Endodermal cell (in vitro differentiated cells): ENCODE results near the gene VPS50. TPM values are rescaled to one million over a fixed set of nuclear protein-coding genes. Genes with fewer than 3 reads are reported as not detected.
A peak's percentile ranks its signal among the peaks of the same experiment; 100 is the strongest.

Source experiments
- DNase-seq: peaks from one replicate; pipeline ENCODE4 v3.0.0-alpha.2; 2017
- H3K27ac ChIP-seq: 2 replicates; pipeline ENCODE4 v1.5.1; 2013; ENCODE audit warnings: mild to moderate bottlenecking, low read depth, low read length, moderate library complexity
- H3K27me3 ChIP-seq: 2 replicates; pipeline ENCODE4 v1.6.1; 2013; ENCODE audit warnings: mild to moderate bottlenecking, low read length, moderate library complexity; ENCODE audit not compliant: insufficient read depth, control insufficient read depth, poor library complexity, severe bottlenecking
- H3K36me3 ChIP-seq: 2 replicates; pipeline ENCODE4 v1.7.0; 2013; ENCODE audit warnings: mild to moderate bottlenecking, low read length, moderate library complexity; ENCODE audit not compliant: control insufficient read depth, insufficient read depth
- H3K4me1 ChIP-seq: one replicate; pipeline ENCODE4 v1.7.0; 2013; ENCODE audit warnings: low read length; ENCODE audit not compliant: control insufficient read depth, insufficient read depth
- H3K4me3 ChIP-seq: 2 replicates; pipeline ENCODE4 v1.5.1; 2013; ENCODE audit warnings: mild to moderate bottlenecking, low read length, moderate library complexity
- H3K9ac ChIP-seq: 2 replicates; pipeline ENCODE4 v1.6.1; 2013; ENCODE audit warnings: mild to moderate bottlenecking, low read length, moderate library complexity; ENCODE audit not compliant: poor library complexity, severe bottlenecking; ENCODE audit errors: extremely low read depth
- H3K9me3 ChIP-seq: 2 replicates; pipeline ENCODE4 v1.6.1; 2013; ENCODE audit warnings: mild to moderate bottlenecking, low read length, moderate library complexity; ENCODE audit not compliant: control insufficient read depth
- H3K27ac Mint-ChIP-seq: 2 replicates; pipeline ENCODE4 v1.8.0; 2020; ENCODE audit warnings: mixed read lengths
- H3K27me3 Mint-ChIP-seq: 2 replicates; pipeline ENCODE4 v1.8.0; 2021; ENCODE audit warnings: mild to moderate bottlenecking, mixed read lengths; ENCODE audit not compliant: insufficient read depth
- H3K36me3 Mint-ChIP-seq: 2 replicates; pipeline ENCODE4 v1.8.0; 2020; ENCODE audit warnings: low read depth, mixed read lengths
- H3K4me1 Mint-ChIP-seq: 2 replicates; pipeline ENCODE4 v1.8.0; 2020; ENCODE audit warnings: mixed read lengths
- H3K4me3 Mint-ChIP-seq: 2 replicates; pipeline ENCODE4 v1.8.0; 2020; ENCODE audit warnings: mild to moderate bottlenecking, moderate library complexity, mixed read lengths
- H3K9me3 Mint-ChIP-seq: 2 replicates; pipeline ENCODE4 v1.8.0; 2020; ENCODE audit warnings: mild to moderate bottlenecking, mixed read lengths
- WGBS, 2 experiments: methylation state at CpG; one replicate each; pipeline versions ENCODE4 v1.1.5 to v1.1.7; 2013; ENCODE audit warnings: missing lambda C conversion rate in 2 of 2, mixed read lengths in 1 of 2; ENCODE audit not compliant: insufficient coverage in 1 of 2, insufficient read length in 1 of 2; 5-methylcytosine and 5-hydroxymethylcytosine counted together
- total RNA-seq, 2 donors: library from RNA; stranded (reverse); fragmentation: NEBNext Ultra II Directional in 1 of 2; extraction: Animal tissue kit (Norgen Biotek cat#: 25700) in 1 of 2; gene quantifications; 2 replicates in 1 of 2; 3 replicates in 1 of 2; pipeline ENCODE4 v1.2.1, GENCODE V29; 2021
- TF ChIP-seq, protein P1 (sequence below): fragments of 200-600 bp; sonication (generic); conservative IDR thresholded peaks from 2 replicates; pipeline ENCODE4 v1.5.0; 2021; ENCODE audit warnings: antibody characterized with exemption, mild to moderate bottlenecking

The VPS50 gene
- total RNA-seq, 2 donors from 2014 or later = 13.3 to 14.9 TPM

DNA sequence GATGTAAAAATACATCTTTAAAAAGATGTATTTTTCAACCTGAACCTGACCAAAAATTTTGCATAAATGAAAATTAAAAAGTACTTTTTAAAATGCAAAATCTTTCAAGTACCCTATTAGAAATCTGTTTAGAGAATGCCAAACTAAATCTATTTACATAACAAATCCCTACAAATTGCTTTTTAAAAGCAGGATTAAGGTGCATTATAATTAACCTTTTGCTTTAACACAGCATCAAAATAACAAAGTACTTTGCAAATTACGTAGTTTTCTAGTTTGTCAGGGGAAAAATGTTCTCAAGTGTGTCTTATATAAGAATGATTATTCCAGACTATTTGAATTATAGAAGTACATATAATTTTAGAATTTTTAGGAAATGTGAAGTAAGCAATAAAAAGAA, 160.8 kb downstream of the VPS50 start:
- H3K4me3 Mint-ChIP-seq = no peak overlapping the region
- H3K36me3 Mint-ChIP-seq = no peaks in the 10 kb centered on the region
- TF ChIP-seq, protein P1, sequence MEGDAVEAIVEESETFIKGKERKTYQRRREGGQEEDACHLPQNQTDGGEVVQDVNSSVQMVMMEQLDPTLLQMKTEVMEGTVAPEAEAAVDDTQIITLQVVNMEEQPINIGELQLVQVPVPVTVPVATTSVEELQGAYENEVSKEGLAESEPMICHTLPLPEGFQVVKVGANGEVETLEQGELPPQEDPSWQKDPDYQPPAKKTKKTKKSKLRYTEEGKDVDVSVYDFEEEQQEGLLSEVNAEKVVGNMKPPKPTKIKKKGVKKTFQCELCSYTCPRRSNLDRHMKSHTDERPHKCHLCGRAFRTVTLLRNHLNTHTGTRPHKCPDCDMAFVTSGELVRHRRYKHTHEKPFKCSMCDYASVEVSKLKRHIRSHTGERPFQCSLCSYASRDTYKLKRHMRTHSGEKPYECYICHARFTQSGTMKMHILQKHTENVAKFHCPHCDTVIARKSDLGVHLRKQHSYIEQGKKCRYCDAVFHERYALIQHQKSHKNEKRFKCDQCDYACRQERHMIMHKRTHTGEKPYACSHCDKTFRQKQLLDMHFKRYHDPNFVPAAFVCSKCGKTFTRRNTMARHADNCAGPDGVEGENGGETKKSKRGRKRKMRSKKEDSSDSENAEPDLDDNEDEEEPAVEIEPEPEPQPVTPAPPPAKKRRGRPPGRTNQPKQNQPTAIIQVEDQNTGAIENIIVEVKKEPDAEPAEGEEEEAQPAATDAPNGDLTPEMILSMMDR = no peak
- Histone ChIP-seq H3K9me3 (peaks cover 4% of the 10 kb centered on the region), H3K4me3 (no peak overlapping the region), H3K27ac (no peak overlapping the region), H3K36me3 (no peaks in the 10 kb centered on the region), H3K4me1 (peaks cover 12% of the 10 kb centered on the region), H3K27me3 (no peaks in the 10 kb centered on the region), H3K9ac (no peak overlapping the region)
- no peak overlapping the region for H3K27ac Mint-ChIP-seq
- no CpG with 5 or more reads among the region's 1 CpG for WGBS, 2 experiments
- no peaks in the 10 kb centered on the region for H3K27me3 Mint-ChIP-seq
- DNase-seq = no peak
- H3K9me3 Mint-ChIP-seq = no peaks in the 10 kb centered on the region
- H3K4me1 Mint-ChIP-seq = peaks cover 29% of the 10 kb centered on the region

DNA sequence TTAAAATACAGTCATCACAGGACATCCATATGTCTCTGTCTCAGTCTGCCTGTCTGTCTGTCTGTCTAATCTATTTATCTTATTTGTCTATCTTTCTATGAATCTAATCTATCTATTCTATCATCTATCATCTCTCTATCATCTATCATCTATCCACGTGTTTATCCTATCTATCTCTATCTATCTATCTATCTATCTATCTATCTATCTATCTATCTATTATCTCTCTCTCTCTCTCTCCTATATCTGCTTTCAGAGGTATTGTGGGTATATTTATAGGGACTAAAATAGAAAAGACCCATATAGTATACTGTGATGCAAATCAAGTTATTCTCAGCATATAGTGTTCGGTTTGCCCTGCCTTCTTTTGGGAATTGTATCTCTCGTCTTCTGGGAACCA, 167.5 kb downstream of the VPS50 start:
- H3K4me1 Mint-ChIP-seq = peaks cover 41% of the 10 kb centered on the region
- H3K9ac ChIP-seq = no peak overlapping the region
- no peak overlapping the region for H3K4me3 Mint-ChIP-seq
- 88 to 100% methylated on average over 2 to 3 of the region's 3 CpGs for WGBS, 2 experiments
- H3K27me3 ChIP-seq = no peaks in the 10 kb centered on the region
- peaks cover 8% of the 10 kb centered on the region for H3K4me1 ChIP-seq
- DNase-seq = no peak
- H3K4me3 ChIP-seq = peak overlapping the region; percentile 21
- H3K36me3 ChIP-seq = no peaks in the 10 kb centered on the region
- H3K9me3 ChIP-seq = no peaks in the 10 kb centered on the region
- H3K27ac ChIP-seq = no peak overlapping the region
- no peaks in the 10 kb centered on the region for H3K27me3 Mint-ChIP-seq
- H3K9me3 Mint-ChIP-seq = peaks cover 10% of the 10 kb centered on the region
- no peak overlapping the region for H3K27ac Mint-ChIP-seq
- H3K36me3 Mint-ChIP-seq = peaks cover 9% of the 10 kb centered on the region
- TF ChIP-seq, protein P1 = no peak

DNA sequence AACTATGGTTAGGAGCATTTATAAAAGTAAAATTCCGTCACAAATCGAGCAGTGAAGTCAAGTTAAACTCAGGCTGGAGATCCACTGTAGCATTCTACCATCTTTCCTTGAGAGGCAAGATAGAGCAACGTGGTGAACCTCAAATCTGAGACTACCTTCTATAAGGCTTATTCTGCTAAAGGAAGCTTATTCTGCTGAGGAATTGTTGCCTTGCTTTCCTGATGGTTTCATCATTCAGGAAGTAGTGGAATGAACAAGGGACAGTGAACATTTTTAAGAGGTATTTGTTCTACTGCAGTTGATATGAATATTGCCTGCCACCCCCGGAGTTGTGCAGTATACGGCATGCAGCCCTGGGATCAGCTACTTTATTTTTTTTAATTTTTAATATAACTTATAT, 170.8 kb downstream of the VPS50 start:
- peaks cover 7% of the 10 kb centered on the region for H3K4me1 ChIP-seq
- no peak overlapping the region for H3K9ac ChIP-seq
- Mint-ChIP-seq H3K4me1 (peaks cover 31% of the 10 kb centered on the region), H3K4me3 (no peak overlapping the region), H3K27ac (no peak overlapping the region), H3K36me3 (peaks cover 16% of the 10 kb centered on the region), H3K9me3 (peaks cover 33% of the 10 kb centered on the region), H3K27me3 (no peaks in the 10 kb centered on the region)
- H3K36me3 ChIP-seq = no peaks in the 10 kb centered on the region
- no peak overlapping the region for H3K4me3 ChIP-seq
- no peak overlapping the region for H3K27ac ChIP-seq
- peaks cover 14% of the 10 kb centered on the region for H3K9me3 ChIP-seq
- H3K27me3 ChIP-seq = no peaks in the 10 kb centered on the region
- TF ChIP-seq, protein P1 = no peak
- 97 to 100% methylated on average over 2 to 5 of the region's 5 CpGs for WGBS, 2 experiments
- DNase-seq = no peak
